ENCODE measurements around the gene PHAF1.

- no peak for TF ChIP-seq ATF3 (IDR thresholded peaks at IDR 0.05; ENCODE audit: insufficient read depth, low read depth, low read length)
- no peak for TF ChIP-seq CBX5 (IDR thresholded peaks at IDR 0.05; ENCODE audit: low read depth, low read length)
- TF ChIP-seq CHD2 (IDR thresholded peaks at IDR 0.05; ENCODE audit: low read length), result no peak
- TF ChIP-seq CTCF (IDR thresholded peaks at IDR 0.05; ENCODE audit: control extremely low read depth in 1 of 3, insufficient read depth in 1 of 3, low read depth in 1 of 3, low read length in 3 of 3), result no peak
- no peak for TF ChIP-seq POLR2A (IDR thresholded peaks at IDR 0.05; ENCODE audit: control extremely low read depth in 1 of 2, low read depth in 2 of 2, low read length in 2 of 2)
- no peak for TF ChIP-seq TAF1 (IDR thresholded peaks at IDR 0.05; ENCODE audit: low read depth, low read length)
- no peak for TF ChIP-seq JUN (IDR thresholded peaks at IDR 0.05; ENCODE audit: low read depth, low read length)
- no peak for TF ChIP-seq CBX8 (IDR thresholded peaks at IDR 0.05; ENCODE audit: borderline replicate concordance, low read depth, low read length)
- TF ChIP-seq EP300 (IDR thresholded peaks at IDR 0.05; ENCODE audit: borderline replicate concordance in 1 of 2, low read depth in 2 of 2, low read length in 2 of 2), result no peak
- no peak for TF ChIP-seq CEBPB (IDR thresholded peaks at IDR 0.05; ENCODE audit: low read depth, low read length)
Observed at GRCh38 chr16:67197704-67198103, 88.0 kb downstream of the PHAF1 start.

Measured in H1 (cell line).